Natural killer cell (primary cell): ENCODE data around the gene CCNI2. TPM values are rescaled to one million over a fixed set of nuclear protein-coding genes. Genes with fewer than 3 reads are reported as not detected.
"Not testable (repeated sequence)": the region's sequence is repeated elsewhere in the genome, so short reads cannot be mapped to it uniquely, and the experiment has no call there.

Source experiments
- ATAC-seq, 3 donors: fragments of 150-1000 bp in 2 of 3; fragments of 200-7000 bp in 1 of 3; cut with Tn5 transposase; 1 replicate in 1 of 3; 2 replicates in 2 of 3; pipeline ENCODE4 v1.10.0; 2021; ENCODE audit warnings: mild to moderate bottlenecking in 2 of 3, moderate library complexity in 2 of 3
- DNase-seq, 2 donors: peaks; one replicate each; pipeline versions ENCODE4 v3.0.0 to v3.0.0-alpha.2; 2013 to 2021; ENCODE audit warnings: mixed read lengths in 1 of 2
- H3K27ac ChIP-seq: one replicate; pipeline ENCODE4 v1.5.1; 2013; ENCODE audit warnings: mild to moderate bottlenecking, low read length
- H3K27me3 ChIP-seq: one replicate; pipeline ENCODE4 v1.6.1; 2013; ENCODE audit warnings: low read length; ENCODE audit not compliant: control insufficient read depth, insufficient read depth
- H3K36me3 ChIP-seq: one replicate; pipeline ENCODE4 v1.6.1; 2013; ENCODE audit warnings: low read length; ENCODE audit not compliant: control insufficient read depth, insufficient read depth
- H3K4me1 ChIP-seq: one replicate; pipeline ENCODE4 v1.6.1; 2013; ENCODE audit warnings: low read length; ENCODE audit not compliant: control insufficient read depth, insufficient read depth
- H3K4me3 ChIP-seq: one replicate; pipeline ENCODE4 v1.5.1; 2013; ENCODE audit warnings: low read length
- H3K9me3 ChIP-seq: one replicate; pipeline ENCODE4 v1.6.1; 2013; ENCODE audit warnings: low read length; ENCODE audit not compliant: control insufficient read depth, insufficient read depth
- H3K27ac Mint-ChIP-seq, 2 donors: one replicate each; pipeline ENCODE4 v1.8.0; 2022; ENCODE audit warnings: mild to moderate bottlenecking in 2 of 2, mixed read lengths in 2 of 2, moderate library complexity in 1 of 2
- H3K27me3 Mint-ChIP-seq, 2 donors: one replicate each; pipeline ENCODE4 v1.8.0; 2022; ENCODE audit warnings: low read depth in 2 of 2, mixed read lengths in 2 of 2
- H3K36me3 Mint-ChIP-seq: one replicate; pipeline ENCODE4 v1.8.0; 2022; ENCODE audit warnings: mixed read lengths
- H3K4me1 Mint-ChIP-seq, 2 donors: one replicate each; pipeline ENCODE4 v1.8.0; 2022; ENCODE audit warnings: mixed read lengths in 2 of 2
- H3K4me3 Mint-ChIP-seq: one replicate; pipeline ENCODE4 v1.8.0; 2022; ENCODE audit warnings: mild to moderate bottlenecking, moderate library complexity, mixed read lengths
- H3K9me3 Mint-ChIP-seq, 2 donors: one replicate each; pipeline ENCODE4 v1.8.0; 2022; ENCODE audit warnings: mixed read lengths in 2 of 2
- CTCF ChIP-seq: fragments of 200-600 bp; IDR thresholded peaks from one replicate; pipeline ENCODE4 v1.8.0; 2022; ENCODE audit warnings: antibody characterized with exemption
- WGBS: methylation state at CpG from one replicate; pipeline ENCODE4 v1.1.7; 2013; ENCODE audit warnings: missing lambda C conversion rate; ENCODE audit not compliant: insufficient coverage; 5-methylcytosine and 5-hydroxymethylcytosine counted together
- intact Hi-C: fragments of 100-400 bp; cut with micrococcal nuclease; formaldehyde crosslinking; loops from one replicate; pipeline ENCODE4 v1.14.2; 2022
- total RNA-seq, 4 donors: library from RNA; stranded (reverse); fragments of 120-200 nt in 1 of 4; gene quantifications; one replicate each; pipeline versions ENCODE4 v1.2.3 to v1.2.4, GENCODE V29; 2013 to 2022

Gene CCNI2
- total RNA-seq, 3 donors from 2014 or later (not counting 1 experiment from before 2014, with no cell fraction given): 0.23 to 1.5 TPM; not detected in 1

- Mint-ChIP-seq H3K4me1 (no peaks in the 10 kb centered on the region), H3K36me3 (no peaks in the 10 kb centered on the region), H3K4me3 (no peak overlapping the region), H3K27ac (no peak overlapping the region), H3K9me3 (no peaks in the 10 kb centered on the region), H3K27me3 (peaks cover 24 to 64% of the 10 kb centered on the region in 2 donors)
- no peaks in the 10 kb centered on the region for H3K36me3 ChIP-seq
- ATAC-seq (no peak), DNase-seq (no peak)
- intact Hi-C loops: no loop called here
- H3K4me1 ChIP-seq: no peaks in the 10 kb centered on the region
- H3K4me3 ChIP-seq: no peak overlapping the region
- no peak for TF ChIP-seq CTCF
- no peaks in the 10 kb centered on the region for H3K27me3 ChIP-seq
- H3K27ac ChIP-seq: no peak overlapping the region
- H3K9me3 ChIP-seq: no peaks in the 10 kb centered on the region
- WGBS: 81% methylated on average over 4 of the region's 5 CpGs
Measured at GRCh38 chr5:132802044-132802684, 54.9 kb downstream of the CCNI2 start.

DNA sequence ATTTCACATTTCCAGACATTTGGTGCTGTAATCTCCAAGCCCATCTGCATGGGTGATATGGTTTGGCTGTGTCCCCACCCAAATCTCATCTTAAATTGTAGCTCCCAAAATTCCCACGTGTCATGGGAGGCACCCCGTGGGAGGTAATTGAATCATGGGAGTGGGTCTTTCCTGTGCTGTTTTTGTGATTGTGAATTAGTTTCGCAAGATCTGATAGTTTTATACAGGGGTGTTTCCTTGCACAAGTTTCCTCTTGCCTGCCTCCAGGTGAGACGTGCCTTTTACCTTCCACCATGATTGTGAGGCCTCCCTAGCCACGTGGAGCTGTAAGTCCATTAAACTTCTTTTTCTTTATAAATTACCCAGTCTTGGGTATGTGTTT is 55.5 kb downstream of the CCNI2 start:
- H3K36me3 ChIP-seq, H3K9me3 Mint-ChIP-seq, H3K27me3 ChIP-seq, H3K27ac ChIP-seq, H3K9me3 ChIP-seq, H3K4me3 Mint-ChIP-seq, H3K27ac Mint-ChIP-seq, H3K4me1 ChIP-seq, H3K36me3 Mint-ChIP-seq, DNase-seq, H3K4me3 ChIP-seq, intact Hi-C loops, ATAC-seq, H3K4me1 Mint-ChIP-seq: not testable (repeated sequence)
- WGBS: 85% methylated on average over 4 of the region's 5 CpGs
- peaks cover 29 to 69% of the 10 kb centered on the region in 2 donors for H3K27me3 Mint-ChIP-seq

Other genes starting within 250 kb of the CCNI2 start
- gene IL5, start 203.9 kb upstream of the CCNI2 start, total RNA-seq: not detected
- 10 to 100 TPM; 21.0 to 31.2 (median 27.5) TPM for gene RAD50, start 190.4 kb upstream of the CCNI2 start, total RNA-seq
- gene IL13, start 89.3 kb upstream of the CCNI2 start, total RNA-seq: 1 to 10 TPM in 1 of 3 donors, under 1 TPM in 1, not detected in 1; 0.80 to 1.4 TPM
- gene IL4, start 73.4 kb upstream of the CCNI2 start, total RNA-seq: 1 to 10 TPM in 1 of 3 donors, not detected in 2; 8.1 TPM
- gene KIF3A, start 9.9 kb upstream of the CCNI2 start, total RNA-seq: 10 to 100 TPM; 13.6 to 19.2 (median 18.6) TPM
- gene SEPTIN8, start 29.8 kb downstream of the CCNI2 start, total RNA-seq: 10 to 100 TPM in 1 of 3 donors, 1 to 10 TPM in 2; 5.2 to 17.0 (median 9.4) TPM
- gene SOWAHA, start 65.9 kb downstream of the CCNI2 start, total RNA-seq: not detected
- gene SHROOM1, start 83.2 kb downstream of the CCNI2 start, total RNA-seq: 1 to 10 TPM in 1 of 3 donors, under 1 TPM in 2; 0.82 to 3.5 (median 0.85) TPM
- gene GDF9, start 119.0 kb downstream of the CCNI2 start, total RNA-seq: under 1 TPM; 0.53 to 0.78 (median 0.57) TPM
- 100 to 1,000 TPM; 114 to 116 (median 115) TPM for gene UQCRQ, start 119.2 kb downstream of the CCNI2 start, total RNA-seq
- gene LEAP2, start 126.2 kb downstream of the CCNI2 start, total RNA-seq: 1 to 10 TPM in 2 of 3 donors, under 1 TPM in 1; 0.70 to 1.3 (median 1.2) TPM
- 10 to 100 TPM; 87.5 to 98.1 (median 90.8) TPM for gene AFF4, start 216.2 kb downstream of the CCNI2 start, total RNA-seq